Neural cell (in vitro differentiated cells): ENCODE measurements around the gene TUBA8. TPM values are rescaled to one million over a fixed set of nuclear protein-coding genes. Genes with fewer than 3 reads are reported as not detected.

Experiments
- H2AFZ ChIP-seq: fragments of 200-600, 300-800 bp; sonication (generic), shearing (Covaris generic); 2 replicates; pipeline ENCODE4 v1.6.0; 2014; ENCODE audit warnings: low read depth, mild to moderate bottlenecking, antibody characterized with exemption, low read length, moderate library complexity
- H3F3A ChIP-seq: fragments of 200-600 bp; shearing (Covaris generic); 2 replicates; pipeline ENCODE4 v1.6.1; 2016; ENCODE audit warnings: mild to moderate bottlenecking, moderate library complexity, mixed read lengths, antibody characterized with exemption, low read length; ENCODE audit not compliant: insufficient read depth, poor library complexity, severe bottlenecking
- H3K27ac ChIP-seq: fragments of 200-600, 300-800 bp; sonication (generic), shearing (Covaris generic); 2 replicates; pipeline ENCODE4 v1.5.1; 2014; ENCODE audit warnings: mild to moderate bottlenecking, low read length, moderate library complexity
- H3K27me3 ChIP-seq: fragments of 300-800, 200-600 bp; sonication (generic), shearing (Covaris generic); 2 replicates; pipeline ENCODE4 v1.6.0; 2014; ENCODE audit warnings: mild to moderate bottlenecking, low read depth, low read length, moderate library complexity; ENCODE audit not compliant: insufficient read depth
- H3K36me3 ChIP-seq: fragments of 300-800, 200-600 bp; sonication (generic), shearing (Covaris generic); 2 replicates; pipeline ENCODE4 v1.5.1; 2014; ENCODE audit warnings: mild to moderate bottlenecking, antibody characterized with exemption, low read length, moderate library complexity; ENCODE audit not compliant: insufficient read depth
- H3K4me2 ChIP-seq: fragments of 300-800, 200-600 bp; sonication (generic), shearing (Covaris generic); 2 replicates; pipeline ENCODE4 v1.6.0; 2014; ENCODE audit warnings: mild to moderate bottlenecking, low read length
- H3K4me3 ChIP-seq: fragments of 300-800, 200-600 bp; sonication (generic), shearing (Covaris generic); 2 replicates; pipeline ENCODE4 v1.5.1; 2014; ENCODE audit warnings: mild to moderate bottlenecking, low read length, moderate library complexity
- H3K79me2 ChIP-seq: fragments of 200-600 bp; shearing (Covaris generic); replicated peaks from 2 replicates; pipeline ENCODE4 v1.6.0; 2014; ENCODE audit warnings: mild to moderate bottlenecking, low read length, moderate library complexity; ENCODE audit not compliant: insufficient read depth
- H3K9ac ChIP-seq: fragments of 300-800, 200-600 bp; sonication (generic), shearing (Covaris generic); 2 replicates; pipeline ENCODE4 v1.6.1; 2016; ENCODE audit warnings: mild to moderate bottlenecking, low read length, mixed read lengths
- H3K9me2 ChIP-seq: fragments of 200-600 bp; shearing (Covaris generic); 2 replicates; pipeline ENCODE4 v1.6.1; 2016; ENCODE audit warnings: mild to moderate bottlenecking, low read length, mixed read lengths; ENCODE audit not compliant: insufficient read depth
- H3K9me3 ChIP-seq: fragments of 200-600, 300-800 bp; sonication (generic), shearing (Covaris generic); 2 replicates; pipeline ENCODE4 v1.6.1; 2016; ENCODE audit warnings: mild to moderate bottlenecking, mixed run types, low read length, moderate library complexity, mixed read lengths
- H4K20me1 ChIP-seq: fragments of 200-600 bp; shearing (Covaris generic); 2 replicates; pipeline ENCODE4 v1.6.1; 2016; ENCODE audit warnings: mild to moderate bottlenecking, mixed run types; ENCODE audit not compliant: insufficient read depth
- CTCF ChIP-seq: fragments of 450-650 bp; IDR thresholded peaks from 2 replicates; pipeline ENCODE4 v1.5.1; 2014; ENCODE audit warnings: antibody characterized with exemption, mild to moderate bottlenecking, moderate library complexity; ENCODE audit not compliant: poor library complexity, severe bottlenecking
- EP300 ChIP-seq: fragments of 450-650 bp; conservative IDR thresholded peaks from 2 replicates; pipeline ENCODE4 v1.6.1; 2014; ENCODE audit warnings: antibody characterized with exemption, mild to moderate bottlenecking, moderate library complexity; ENCODE audit not compliant: poor library complexity, severe bottlenecking
- EZH2 ChIP-seq: fragments of 200-600, 300-800 bp; shearing (Covaris generic), sonication (generic); IDR thresholded peaks from 2 replicates; pipeline ENCODE4 v1.6.1; 2014; ENCODE audit warnings: antibody characterized with exemption, low read length, borderline replicate concordance, mild to moderate bottlenecking; ENCODE audit not compliant: insufficient read depth, poor library complexity, severe bottlenecking
- MXI1 ChIP-seq: fragments of 450-650 bp; conservative IDR thresholded peaks from 2 replicates; pipeline ENCODE4 v1.6.1; 2014; ENCODE audit warnings: antibody characterized with exemption, mild to moderate bottlenecking; ENCODE audit not compliant: poor library complexity, severe bottlenecking
- POLR2AphosphoS5 ChIP-seq: IDR thresholded peaks from 2 replicates; pipeline ENCODE4 v1.6.1; 2012
- RAD21 ChIP-seq: fragments of 450-650 bp; conservative IDR thresholded peaks from 2 replicates; pipeline ENCODE4 v1.6.1; 2014; ENCODE audit warnings: antibody characterized with exemption, mild to moderate bottlenecking, moderate library complexity
- REST ChIP-seq: IDR thresholded peaks from 2 replicates; pipeline ENCODE4 v1.6.1; 2012; ENCODE audit warnings: borderline replicate concordance
- SMC3 ChIP-seq: fragments of 450-650 bp; conservative IDR thresholded peaks from 2 replicates; pipeline ENCODE4 v1.6.1; 2014; ENCODE audit warnings: antibody characterized with exemption, mild to moderate bottlenecking, moderate library complexity; ENCODE audit not compliant: poor library complexity
- TAF1 ChIP-seq: IDR thresholded peaks from 2 replicates; pipeline ENCODE4 v1.6.1; 2012; ENCODE audit warnings: low read depth
- polyA plus RNA-seq: library from polyadenylated mRNA; depleted of rRNA; stranded (reverse); fragments of >200 nt; gene quantifications from 2 replicates; pipeline ENCODE4 v1.2.3, GENCODE V29; 2014

TUBA8 gene
- polyA plus RNA-seq, 1 donor from 2014 or later: 1.8 TPM

- Histone ChIP-seq H3K9me3 (no peaks in the 10 kb centered on the region), H3K4me2 (no peak overlapping the region), H3K79me2 (no peaks in the 10 kb centered on the region), H3F3A (no peaks in the 10 kb centered on the region), H3K9ac (no peak overlapping the region), H3K36me3 (no peaks in the 10 kb centered on the region), H3K27me3 (no peaks in the 10 kb centered on the region), H3K4me3 (no peak overlapping the region), H3K9me2 (no peaks in the 10 kb centered on the region), H2AFZ (no peak overlapping the region), H4K20me1 (no peaks in the 10 kb centered on the region), H3K27ac (no peak overlapping the region)
- TF ChIP-seq TAF1: no peak
- TF ChIP-seq RAD21: no peak
- no peak for TF ChIP-seq MXI1
- TF ChIP-seq CTCF: no peak
- no peak for TF ChIP-seq SMC3
- TF ChIP-seq POLR2AphosphoS5: no peak
- no peak for TF ChIP-seq REST
- TF ChIP-seq EP300: no peak
- TF ChIP-seq EZH2: no peak
Observed at GRCh38 chr22:18118345-18118915, 7.8 kb downstream of the TUBA8 start.

- Histone ChIP-seq H3K27me3 (no peaks in the 10 kb centered on the region), H3K4me3 (no peak overlapping the region), H3K9ac (no peak overlapping the region), H3K36me3 (no peaks in the 10 kb centered on the region), H4K20me1 (no peaks in the 10 kb centered on the region), H2AFZ (no peak overlapping the region), H3F3A (no peaks in the 10 kb centered on the region), H3K79me2 (no peaks in the 10 kb centered on the region), H3K9me2 (no peaks in the 10 kb centered on the region), H3K9me3 (no peaks in the 10 kb centered on the region), H3K27ac (no peak overlapping the region), H3K4me2 (no peak overlapping the region)
- TF ChIP-seq SMC3 (no peak), TAF1 (no peak), EP300 (no peak), REST (no peak), CTCF (no peak), RAD21 (no peak), EZH2 (no peak), POLR2AphosphoS5 (no peak), MXI1 (no peak)
Observed at GRCh38 chr22:18119409-18120110, 9.0 kb downstream of the TUBA8 start.
